Stimulated activated CD8-positive, alpha-beta memory T cell treated with anti-CD3 and anti-CD28 coated beads, Interleukin-12 subunit alpha, Interleukin-12 subunit beta, amount 100 ng/mL, for 4 hours (primary cell): ENCODE results near the gene DCTN4.

Experiments
- DNase-seq: peaks from one replicate; pipeline ENCODE4 v3.0.0-alpha.2; 2020; ENCODE audit warnings: low read depth

The DCTN4 gene

GRCh38 chr5:150740992-150741391 is 17.8 kb downstream of the DCTN4 start:
- DNase-seq = no peak

- no peak for DNase-seq
Observed at GRCh38 chr5:150738862-150739261, 20.0 kb downstream of the DCTN4 start.

DNA sequence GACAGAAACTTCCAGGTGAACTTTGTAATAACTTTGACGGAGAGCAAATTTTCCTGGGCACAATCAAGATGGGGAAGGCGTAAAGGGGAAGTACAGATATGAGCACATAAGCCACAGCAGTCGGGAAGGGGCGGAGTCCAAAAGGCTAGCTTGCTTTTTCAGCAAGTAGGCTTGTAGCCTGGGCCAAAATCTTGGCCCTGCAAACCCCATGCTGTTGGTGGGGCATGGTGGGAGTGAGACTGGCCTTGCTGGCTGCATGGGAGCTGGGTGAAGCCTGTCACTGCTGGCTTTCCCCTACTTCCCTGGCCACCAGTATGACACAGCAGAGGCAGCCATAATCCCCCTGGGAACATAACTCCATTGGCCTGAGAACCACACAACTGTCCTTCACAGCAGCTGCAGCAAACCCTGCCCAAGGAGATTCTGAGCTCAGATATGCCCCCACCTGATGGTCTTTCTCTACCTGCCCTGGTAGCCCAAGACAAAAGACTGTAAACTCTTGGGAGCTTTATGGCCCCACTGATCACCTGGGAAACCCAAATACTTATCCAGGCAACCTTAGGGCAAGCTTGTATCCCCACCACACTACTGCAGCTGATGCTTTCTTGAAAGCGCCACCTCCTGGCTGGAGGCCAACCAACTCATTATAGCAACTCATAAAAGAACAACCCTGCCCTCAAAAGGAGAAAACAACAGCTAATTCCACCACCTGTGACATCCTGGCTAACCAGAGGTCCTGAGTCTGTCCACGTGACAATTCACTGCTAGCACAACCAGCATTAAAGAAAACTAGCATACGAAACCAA is 24.0 kb downstream of the DCTN4 start:
- DNase-seq = no peak

- DNase-seq = no peak
Observed at GRCh38 chr5:150731669-150732242, 27.1 kb downstream of the DCTN4 start.

DNA sequence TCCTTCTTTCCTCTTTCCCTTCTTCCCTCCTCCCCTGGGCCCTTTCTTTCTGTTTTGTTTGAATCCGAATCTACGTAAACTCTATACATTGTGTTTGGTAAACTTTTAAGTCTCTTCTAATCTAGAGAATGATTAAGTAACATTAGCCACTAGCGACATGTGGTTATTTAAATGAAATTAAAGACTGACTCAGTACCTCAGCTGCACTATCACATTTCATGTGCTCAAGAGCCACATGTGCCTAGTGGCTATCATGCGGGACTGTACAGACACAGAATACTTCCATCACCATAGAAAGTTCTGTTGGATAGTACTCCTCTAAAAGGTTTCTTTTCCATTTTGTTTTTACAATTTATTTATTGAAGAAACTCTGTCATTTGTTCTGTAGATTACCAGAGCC is 29.0 kb downstream of the DCTN4 start:
- no peak for DNase-seq

DNA sequence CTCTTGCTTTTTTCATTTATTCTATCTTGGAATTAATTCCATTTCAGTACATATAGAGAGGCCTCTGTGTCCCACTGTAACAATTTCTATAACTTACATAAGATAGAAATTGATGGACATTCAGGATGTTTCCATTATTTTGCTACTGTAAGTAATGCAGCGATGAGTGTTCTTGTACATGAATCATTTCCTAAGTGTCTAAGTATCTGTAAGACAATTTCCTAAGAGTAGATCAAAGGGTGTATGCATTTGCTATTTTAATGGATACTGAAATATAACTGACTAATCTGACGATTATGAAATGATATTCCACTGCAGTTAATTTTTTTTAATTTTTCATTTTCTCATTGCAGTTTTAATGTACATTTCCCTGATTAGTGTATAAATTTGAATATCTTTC is 35.0 kb downstream of the DCTN4 start:
- no peak for DNase-seq

GRCh38 chr5:150710165-150710564 is 48.7 kb downstream of the DCTN4 start:
- DNase-seq = no peak

GRCh38 chr5:150706776-150707390 is 51.9 kb downstream of the DCTN4 start:
- DNase-seq = no peak

DNA sequence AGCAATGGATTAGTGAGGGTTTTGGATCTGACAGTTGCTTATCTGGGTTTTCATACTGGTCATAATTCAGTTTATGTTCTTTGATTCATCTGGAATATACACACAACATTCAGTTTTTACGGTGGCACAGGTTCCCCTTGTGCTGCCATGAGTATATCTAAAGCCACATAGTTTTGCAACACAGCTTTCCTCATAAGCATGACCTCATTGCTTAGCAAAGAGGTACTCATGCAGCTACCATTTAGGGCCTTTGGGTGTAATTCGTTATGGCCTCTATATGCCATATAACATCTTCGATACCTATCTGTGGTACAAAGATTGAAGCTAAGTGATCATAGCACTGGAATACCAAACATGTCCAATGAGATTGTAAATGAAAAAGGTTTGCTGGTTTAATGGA is 55.1 kb downstream of the DCTN4 start:
- DNase-seq = no peak

DNA sequence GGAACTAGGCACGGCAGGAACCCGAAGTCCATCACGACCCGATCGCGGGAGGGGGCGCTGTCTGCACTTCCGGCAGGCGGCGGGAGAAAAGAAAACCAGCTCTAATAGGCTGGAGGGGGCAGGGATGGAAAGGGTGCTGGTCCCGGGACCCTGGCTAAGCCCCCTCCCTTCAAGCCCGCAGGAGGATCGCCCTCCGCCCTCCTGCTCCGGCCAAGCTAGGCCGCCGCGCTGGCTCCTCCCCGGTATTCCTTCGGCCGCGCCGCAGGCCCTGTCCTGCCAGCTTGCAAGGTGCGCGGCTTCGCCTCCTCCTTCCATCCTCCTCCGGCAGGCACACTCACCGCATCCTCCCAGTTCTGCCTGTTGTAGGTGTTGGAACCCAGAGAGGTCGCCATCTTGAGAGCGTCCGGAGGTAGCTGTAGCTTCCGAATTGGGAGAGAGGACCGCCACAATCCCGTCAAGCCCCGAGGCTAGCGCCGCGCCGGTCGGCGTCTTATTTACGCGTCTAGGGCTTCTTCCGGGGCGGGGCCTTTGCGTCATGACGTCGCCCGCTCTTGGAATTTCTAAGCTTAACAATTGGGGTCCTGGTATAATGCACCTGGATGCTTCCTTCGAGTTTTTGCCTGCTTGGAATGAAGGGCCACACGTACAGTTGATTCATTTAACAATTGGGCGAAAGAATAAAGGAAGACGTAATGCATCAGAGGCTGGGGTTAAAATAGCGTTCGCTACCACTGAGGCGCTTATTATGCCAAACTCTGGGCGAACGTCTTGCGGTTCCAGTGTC is 58.0 kb downstream of the DCTN4 start, which contains the start of gene RBM22:
Gene RBM22 (minus strand): TSS at position 469 of the 784 bp plus-strand sequence. CDS start 77 bp downstream, at position 392.
- peak; percentile 82 for DNase-seq

- DNase-seq = no peak
Observed at GRCh38 chr5:150700246-150700593, 58.6 kb downstream of the DCTN4 start.

DNA sequence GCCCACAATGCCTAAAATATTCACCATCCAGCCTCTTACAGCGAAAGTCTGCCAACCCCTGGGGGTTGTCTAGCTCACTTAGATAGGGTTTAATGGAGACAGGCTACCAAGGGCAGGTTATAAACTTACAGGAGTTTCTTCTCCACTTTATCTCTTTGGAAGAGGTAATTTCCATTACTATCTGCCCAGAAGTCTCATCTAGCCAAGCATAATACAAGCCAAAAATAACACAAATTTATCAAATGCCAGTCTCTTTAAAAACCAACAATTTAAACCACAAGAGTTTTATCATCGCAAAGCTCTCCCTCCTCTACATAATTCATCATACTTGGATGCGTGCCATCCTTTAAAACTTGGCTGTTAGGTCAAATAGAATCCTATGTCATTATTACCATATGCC is 64.2 kb downstream of the DCTN4 start:
- no peak for DNase-seq

- no peak for DNase-seq
Observed at GRCh38 chr5:150692276-150692675, 66.5 kb downstream of the DCTN4 start.

DNA sequence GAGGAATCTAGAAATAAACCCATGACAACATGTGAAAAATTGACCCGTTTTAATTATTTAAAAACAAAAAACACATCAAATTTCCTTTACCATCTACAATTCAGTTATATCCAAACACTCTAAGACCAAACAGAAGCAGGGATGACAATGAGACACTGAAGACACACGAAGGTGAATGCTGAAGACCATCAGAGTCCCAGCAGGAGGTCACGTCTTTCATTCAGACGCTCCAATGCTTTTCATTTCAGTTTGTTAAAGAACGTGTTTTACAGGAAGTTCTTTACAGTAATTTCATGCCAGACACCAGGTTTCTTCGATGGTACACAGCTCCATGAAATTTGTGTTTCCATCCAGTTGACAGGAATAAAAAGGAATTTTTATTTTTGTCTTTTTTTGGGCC is 68.1 kb downstream of the DCTN4 start:
- DNase-seq = no peak

GRCh38 chr5:150689120-150689519 is 69.7 kb downstream of the DCTN4 start:
- no peak for DNase-seq

DNA sequence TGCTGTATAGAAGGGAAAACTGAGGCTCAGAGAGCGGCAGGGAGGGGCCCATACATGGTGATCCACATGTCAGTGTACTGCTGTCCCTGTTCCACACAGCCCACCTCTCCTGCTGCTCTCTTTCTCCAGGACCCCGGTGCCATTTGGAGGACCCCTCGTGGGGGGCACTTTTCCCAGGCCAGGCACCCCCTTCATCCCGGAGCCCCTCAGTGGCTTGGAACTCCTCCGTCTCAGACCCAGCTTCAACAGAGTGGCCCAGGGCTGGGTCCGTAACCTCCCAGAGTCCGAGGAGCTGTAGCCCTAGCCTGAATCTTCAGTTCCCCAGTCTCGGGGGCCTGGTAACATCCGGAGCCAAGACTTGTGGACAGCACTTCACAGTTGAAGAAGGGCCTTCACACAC is 82.2 kb downstream of the DCTN4 start:
- no peak for DNase-seq

DNA sequence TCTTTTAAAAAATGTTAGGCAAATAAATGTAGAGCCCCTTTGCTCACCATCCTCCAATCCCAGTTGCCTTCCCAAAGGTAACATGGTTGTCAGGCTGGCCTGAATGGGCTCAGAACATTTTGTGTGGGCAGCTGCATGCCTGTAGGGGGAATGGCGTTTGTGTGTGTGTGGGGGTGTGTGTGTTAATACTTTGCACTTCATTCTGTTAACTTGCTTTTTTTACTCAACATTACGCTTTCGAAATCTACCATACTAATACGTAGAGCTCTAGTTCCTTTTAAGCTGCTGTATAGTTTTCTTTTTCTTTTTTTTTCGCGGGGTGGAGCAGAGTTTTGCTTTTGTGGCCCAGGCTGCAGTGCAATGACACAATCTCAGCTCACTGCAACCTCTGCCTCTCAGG is 83.7 kb downstream of the DCTN4 start:
- DNase-seq = no peak

DNA sequence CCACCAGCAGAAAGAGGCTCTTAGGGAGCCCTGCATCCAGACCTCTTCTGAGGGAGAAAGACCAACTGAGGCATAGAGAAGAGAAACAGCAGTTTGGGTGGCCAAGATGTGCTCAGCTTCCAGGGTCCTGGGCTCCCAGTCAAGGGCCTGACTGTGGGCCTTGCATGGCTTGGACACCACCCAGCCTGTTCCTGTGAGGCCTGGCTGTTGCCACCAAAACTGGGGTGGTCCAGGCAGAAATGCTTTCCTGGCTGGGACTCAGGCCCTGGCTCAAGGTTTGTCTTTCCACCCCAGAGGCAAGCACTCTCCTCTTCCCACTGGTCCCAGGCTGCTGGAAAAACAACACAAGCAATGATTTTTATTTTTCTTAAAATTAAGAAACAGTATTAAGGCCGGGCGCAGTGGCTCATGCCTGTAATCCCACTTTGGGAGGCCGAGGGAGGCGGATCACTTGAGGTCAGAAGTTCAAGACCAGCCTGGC is 84.4 kb downstream of the DCTN4 start:
- no peak for DNase-seq

GRCh38 chr5:150672884-150673275 is 85.9 kb downstream of the DCTN4 start:
- DNase-seq = no peak

DNA sequence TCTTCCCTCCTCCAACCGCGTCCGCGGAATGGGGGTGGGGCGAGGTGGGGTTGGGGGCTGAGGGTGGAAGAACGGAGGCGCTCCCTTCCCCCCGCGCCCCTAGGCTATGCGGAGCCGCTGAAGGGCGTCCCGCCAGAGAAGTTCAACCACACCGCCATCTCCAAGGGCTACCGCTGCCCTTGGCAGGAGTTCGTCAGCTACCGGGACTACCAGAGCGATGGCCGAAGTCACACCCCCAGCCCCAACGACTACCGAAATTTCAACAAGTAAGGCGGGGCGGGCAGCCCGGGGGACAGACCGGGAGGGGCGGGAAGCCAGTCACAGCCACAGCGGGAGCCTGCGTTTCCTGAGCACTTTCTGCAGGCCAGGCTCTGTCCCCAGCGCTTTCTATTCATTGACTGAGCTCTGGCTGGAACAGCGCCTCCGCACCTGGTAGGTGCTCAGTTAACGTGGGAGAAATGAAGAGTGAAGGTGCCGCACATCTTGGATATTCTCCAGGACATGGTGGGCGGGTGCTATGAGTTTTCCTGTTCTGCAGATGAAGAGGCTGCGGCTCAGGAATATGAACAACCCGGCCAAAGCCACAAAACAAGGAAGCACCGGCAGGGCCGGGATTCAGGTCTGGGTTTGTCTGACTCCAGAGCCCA is 86.5 kb downstream of the DCTN4 start:
- DNase-seq = no peak

DNA sequence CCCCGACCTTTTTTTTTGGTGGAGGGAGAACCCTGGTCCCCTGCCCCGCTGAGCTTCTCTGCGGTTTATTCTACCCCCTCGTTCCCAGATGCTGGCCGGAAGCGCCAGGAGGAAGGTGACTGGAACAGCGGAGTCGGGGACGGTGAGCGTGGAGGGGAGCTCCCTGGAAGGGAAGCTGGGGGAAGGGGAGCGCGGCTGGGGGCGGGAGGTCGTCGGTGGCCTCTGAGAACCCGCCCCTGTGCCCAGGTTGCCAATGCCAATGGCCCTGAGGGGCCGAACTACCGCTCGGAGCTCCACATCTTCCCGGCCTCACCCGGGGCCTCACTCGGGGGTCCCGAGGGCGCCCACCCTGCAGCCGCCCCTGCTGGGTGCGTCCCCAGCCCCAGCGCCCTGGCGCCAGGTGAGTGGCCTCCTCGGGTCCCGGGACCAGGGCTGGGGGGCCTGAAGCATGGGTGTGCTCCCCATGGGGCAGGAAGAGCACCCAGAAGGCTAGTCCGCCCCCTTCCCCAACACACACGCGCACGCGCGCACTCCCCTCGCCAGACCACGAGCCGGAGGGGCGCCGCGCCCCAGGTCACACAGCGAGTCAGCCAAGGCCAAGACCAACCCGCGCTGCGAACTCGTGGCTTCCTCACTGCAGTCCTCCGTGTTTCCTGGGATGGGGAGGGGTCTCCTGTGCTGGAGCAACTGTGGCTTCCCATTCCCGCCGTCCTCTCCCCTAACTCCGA is 87.1 kb downstream of the DCTN4 start:
- DNase-seq = no peak
